ENCODE data around the gene TANGO2.

Gene TANGO2

GRCh38 chr22:20027966-20028854, 7.3 kb downstream of the TANGO2 start:
- DNase-seq, result no peak

GRCh38 chr22:20028855-20029549, 8.1 kb downstream of the TANGO2 start:
- no peak for DNase-seq

GRCh38 chr22:20029550-20030225, 8.8 kb downstream of the TANGO2 start:
- DNase-seq, result no peak

GRCh38 chr22:20031732-20032406, 11.0 kb downstream of the TANGO2 start:
- DNase-seq, result no peak

GRCh38 chr22:20032407-20032991, 11.6 kb downstream of the TANGO2 start:
- no peak for DNase-seq

- DNase-seq, result no peak
Observed at GRCh38 chr22:20033045-20033706, 12.3 kb downstream of the TANGO2 start.

- DNase-seq, result no peak
Observed at GRCh38 chr22:20034143-20034542, 13.2 kb downstream of the TANGO2 start.

GRCh38 chr22:20035375-20036083, 14.6 kb downstream of the TANGO2 start:
- no peak for DNase-seq

GRCh38 chr22:20036084-20036482, 15.2 kb downstream of the TANGO2 start:
- DNase-seq, result no peak

GRCh38 chr22:20036535-20037392, 15.9 kb downstream of the TANGO2 start:
- DNase-seq, result no peak

GRCh38 chr22:20037419-20037818, 16.5 kb downstream of the TANGO2 start:
- no peak for DNase-seq

GRCh38 chr22:20038574-20038973, 17.7 kb downstream of the TANGO2 start:
- DNase-seq, result no peak

- DNase-seq, result no peak
Observed at GRCh38 chr22:20039683-20040325, 18.9 kb downstream of the TANGO2 start.

- DNase-seq, result no peak
Observed at GRCh38 chr22:20040327-20041200, 19.7 kb downstream of the TANGO2 start.

- no peak for DNase-seq
Observed at GRCh38 chr22:20043057-20043996, 22.4 kb downstream of the TANGO2 start.

GRCh38 chr22:20043997-20044342, 23.1 kb downstream of the TANGO2 start:
- no peak for DNase-seq

- DNase-seq, result no peak
Observed at GRCh38 chr22:20044495-20045151, 23.7 kb downstream of the TANGO2 start.

Data from fibroblast of skin of abdomen (primary cell).